ENCODE data around the gene OBP2A. TPM values are rescaled to one million over a fixed set of nuclear protein-coding genes. Genes with fewer than 3 reads are reported as not detected.
A peak's percentile ranks its signal among the peaks of the same experiment; 100 is the strongest.

Gene OBP2A
- total and polyA plus RNA-seq, 12 donors: not detected

- Histone ChIP-seq H3K4me1 (replicated peaks in 1 of 2) (no peaks in the 10 kb centered on the region), H3K4me3 (no peak overlapping the region), H3K27me3 (no peaks in the 10 kb centered on the region), H3K36me3 (replicated peaks in 1 of 2) (no peaks in the 10 kb centered on the region), H3K27ac (no peak overlapping the region), H3K9me3 (replicated peaks in 1 of 3) (no peaks in the 10 kb centered on the region)
- intact Hi-C loops (cut with DNase I): no loop called here
- peak in 2 of 7 donors; percentile 4 to 10 for DNase-seq
- 78 to 100% (median 80%) methylated on average over 3 to 10 of the region's 11 CpGs for WGBS, 4 donors
- TF ChIP-seq CTCF (IDR thresholded peaks at IDR 0.05) (no peak), POLR2A (IDR thresholded peaks at IDR 0.05) (no peak)
These were observed 24.3 kb upstream of the OBP2A start for GRCh38 chr9:135521608-135522095.

- WGBS, 4 donors: 75 to 91% (median 79%) methylated on average over 7 to 16 of the region's 16 CpGs
- TF ChIP-seq POLR2A (IDR thresholded peaks at IDR 0.05) (no peak), CTCF (IDR thresholded peaks at IDR 0.05) (no peak)
- H3K4me3 ChIP-seq: no peak overlapping the region
- no peak overlapping the region for H3K27ac ChIP-seq
- DNase-seq: peak in 2 of 7 donors; percentile 5 to 23
- intact Hi-C loops (cut with DNase I): no loop called here
- H3K36me3 ChIP-seq (replicated peaks in 1 of 2): no peaks in the 10 kb centered on the region
- no peaks in the 10 kb centered on the region for H3K27me3 ChIP-seq
- H3K4me1 ChIP-seq (replicated peaks in 1 of 2): no peaks in the 10 kb centered on the region
- H3K9me3 ChIP-seq (replicated peaks in 1 of 3): no peaks in the 10 kb centered on the region
These were observed 23.6 kb upstream of the OBP2A start for GRCh38 chr9:135522137-135522877.

- WGBS, 4 donors: 67 to 80% (median 74%) methylated on average over 10 to 17 of the region's 17 CpGs
- H3K4me3 ChIP-seq: no peak overlapping the region
- DNase-seq: peak in 2 of 7 donors; percentile 4 to 31
- H3K27ac ChIP-seq: no peak overlapping the region
- no peaks in the 10 kb centered on the region for H3K36me3 ChIP-seq (replicated peaks in 1 of 2)
- TF ChIP-seq POLR2A (IDR thresholded peaks at IDR 0.05) (no peak), CTCF (IDR thresholded peaks at IDR 0.05) (no peak)
- intact Hi-C loops (cut with DNase I): no loop called here
- H3K4me1 ChIP-seq (replicated peaks in 1 of 2): no peaks in the 10 kb centered on the region
- no peaks in the 10 kb centered on the region for H3K27me3 ChIP-seq
- H3K9me3 ChIP-seq (replicated peaks in 1 of 3): no peaks in the 10 kb centered on the region
These were observed 23.0 kb upstream of the OBP2A start for GRCh38 chr9:135522931-135523330.

GRCh38 chr9:135523521-135524129, 22.3 kb upstream of the OBP2A start:
- Histone ChIP-seq H3K36me3 (replicated peaks in 1 of 2) (no peaks in the 10 kb centered on the region), H3K27ac (no peak overlapping the region), H3K9me3 (replicated peaks in 1 of 3) (no peaks in the 10 kb centered on the region), H3K4me1 (replicated peaks in 1 of 2) (no peaks in the 10 kb centered on the region), H3K4me3 (no peak overlapping the region), H3K27me3 (no peaks in the 10 kb centered on the region)
- intact Hi-C loops (cut with DNase I): no loop called here
- TF ChIP-seq CTCF (IDR thresholded peaks at IDR 0.05) (no peak), POLR2A (IDR thresholded peaks at IDR 0.05) (no peak)
- 78 to 85% (median 81%) methylated on average over 7 to 21 of the region's 21 CpGs for WGBS, 4 donors
- peak in 2 of 7 donors; percentile 5 to 13 for DNase-seq

All from adrenal gland (tissue), 12 donors.